Activated naive CD4-positive, alpha-beta T cell treated with anti-CD3 and anti-CD28 coated beads for 36 hours (primary cell): ENCODE results near the gene TFCP2L1. TPM values are rescaled to one million over a fixed set of nuclear protein-coding genes. Genes with fewer than 3 reads are reported as not detected.

Source experiments
- CTCF ChIA-PET: fragments of 350-600 bp; sonication (Branson Sonifier 250); formaldehyde crosslinking; loops from one replicate; lab custom pipeline; 2021; ENCODE audit warnings: antibody characterized with exemption; lab: Charles Lee
- DNase-seq: peaks from one replicate; pipeline ENCODE4 v3.0.0-alpha.2; 2020
- H3K27ac Mint-ChIP-seq: one replicate; pipeline ENCODE4 v1.8.0; 2021; ENCODE audit warnings: mild to moderate bottlenecking, mixed read lengths
- H3K27me3 Mint-ChIP-seq: one replicate; pipeline ENCODE4 v1.8.0; 2021; ENCODE audit warnings: low read depth, mixed read lengths
- H3K36me3 Mint-ChIP-seq: one replicate; pipeline ENCODE4 v1.8.0; 2021; ENCODE audit warnings: low read depth, mixed read lengths
- H3K4me1 Mint-ChIP-seq: one replicate; pipeline ENCODE4 v1.8.0; 2021; ENCODE audit warnings: low read depth, mixed read lengths
- H3K4me3 Mint-ChIP-seq: one replicate; pipeline ENCODE4 v1.8.0; 2021; ENCODE audit warnings: mild to moderate bottlenecking, moderate library complexity, mixed read lengths
- H3K9me3 Mint-ChIP-seq: one replicate; pipeline ENCODE4 v1.8.0; 2021; ENCODE audit warnings: mixed read lengths
- intact Hi-C: fragments of 100-400 bp; cut with micrococcal nuclease; formaldehyde crosslinking; loops from one replicate; pipeline ENCODE4 v1.15.1; 2023
- total RNA-seq, 2 experiments: library from RNA; stranded (reverse); gene quantifications; one replicate each; pipeline ENCODE4 v1.2.3, GENCODE V29; 2021

TFCP2L1 gene
- total RNA-seq, 2 experiments from 2014 or later: 0.12 TPM; not detected in 1

GRCh38 chr2:121191191-121192170 lies 93.5 kb downstream of the TFCP2L1 start:
- H3K9me3 Mint-ChIP-seq: no peaks in the 10 kb centered on the region
- no peaks in the 10 kb centered on the region for H3K36me3 Mint-ChIP-seq
- no peaks in the 10 kb centered on the region for H3K4me1 Mint-ChIP-seq
- H3K4me3 Mint-ChIP-seq: no peak overlapping the region
- no peaks in the 10 kb centered on the region for H3K27me3 Mint-ChIP-seq
- CTCF ChIA-PET: no interaction called here
- DNase-seq: no peak
- intact Hi-C loops: no loop called here
- H3K27ac Mint-ChIP-seq: no peak overlapping the region

DNA sequence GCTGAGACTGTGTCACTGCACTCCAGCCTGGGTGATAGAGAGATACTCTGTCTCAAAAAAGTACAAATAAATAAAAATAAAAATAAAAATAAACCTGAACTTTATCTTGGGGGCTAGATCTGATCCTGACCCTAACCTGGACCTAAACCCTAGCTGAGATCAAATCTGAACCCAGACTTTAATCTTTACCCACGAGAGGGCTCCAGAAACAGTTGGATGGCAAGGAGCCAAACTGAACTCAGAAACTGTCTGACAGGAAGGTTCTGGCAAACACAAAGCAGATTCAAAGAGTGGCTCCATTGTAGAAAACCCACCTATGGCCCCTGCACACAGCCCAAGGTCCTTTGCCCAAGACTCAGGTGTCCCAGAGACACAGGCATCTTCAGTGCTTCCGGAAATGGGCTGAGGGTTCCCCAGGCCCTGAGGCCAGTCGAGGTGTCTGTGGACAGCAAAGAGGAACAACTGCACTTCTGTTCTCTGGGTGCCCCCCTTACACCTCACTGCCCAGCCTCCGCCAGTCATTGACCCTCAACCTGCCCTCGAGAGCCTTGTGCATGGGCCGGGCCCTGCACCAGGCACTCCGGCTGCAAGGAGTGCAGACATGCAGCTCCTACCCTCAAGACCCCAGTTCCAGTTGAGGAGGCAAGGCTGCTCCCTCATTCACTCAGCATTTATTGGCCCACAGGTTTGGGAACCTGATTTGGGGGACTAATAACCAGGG lies 95.2 kb downstream of the TFCP2L1 start:
- intact Hi-C loops: no loop called here
- Mint-ChIP-seq H3K9me3 (no peaks in the 10 kb centered on the region), H3K27me3 (no peaks in the 10 kb centered on the region), H3K36me3 (no peaks in the 10 kb centered on the region), H3K27ac (no peak overlapping the region), H3K4me1 (no peaks in the 10 kb centered on the region), H3K4me3 (no peak overlapping the region)
- CTCF ChIA-PET: no interaction called here
- no peak for DNase-seq

DNA sequence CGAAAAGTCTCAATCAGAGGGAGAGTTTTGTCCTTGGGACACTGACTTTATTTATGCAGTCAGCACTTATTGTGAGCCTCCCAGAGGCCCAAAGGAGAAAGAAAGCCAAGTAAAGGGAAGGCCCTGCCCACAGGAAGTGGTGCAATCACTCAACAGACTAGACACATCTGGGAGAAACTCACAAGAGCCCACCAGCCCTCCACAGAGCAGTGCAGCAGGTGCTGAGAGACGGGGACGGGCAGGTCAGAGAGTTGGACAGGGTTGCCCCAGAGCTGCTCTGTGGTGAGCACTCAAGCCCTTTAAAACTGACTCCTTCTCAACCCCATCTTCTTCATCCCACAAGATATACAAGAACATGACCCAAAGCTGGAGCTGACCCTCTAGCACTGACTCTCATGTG lies 96.0 kb downstream of the TFCP2L1 start:
- intact Hi-C loops: no loop called here
- Mint-ChIP-seq H3K9me3 (no peaks in the 10 kb centered on the region), H3K4me3 (no peak overlapping the region), H3K4me1 (no peaks in the 10 kb centered on the region), H3K27me3 (no peaks in the 10 kb centered on the region), H3K36me3 (no peaks in the 10 kb centered on the region), H3K27ac (no peak overlapping the region)
- DNase-seq: no peak
- CTCF ChIA-PET: no interaction called here

DNA sequence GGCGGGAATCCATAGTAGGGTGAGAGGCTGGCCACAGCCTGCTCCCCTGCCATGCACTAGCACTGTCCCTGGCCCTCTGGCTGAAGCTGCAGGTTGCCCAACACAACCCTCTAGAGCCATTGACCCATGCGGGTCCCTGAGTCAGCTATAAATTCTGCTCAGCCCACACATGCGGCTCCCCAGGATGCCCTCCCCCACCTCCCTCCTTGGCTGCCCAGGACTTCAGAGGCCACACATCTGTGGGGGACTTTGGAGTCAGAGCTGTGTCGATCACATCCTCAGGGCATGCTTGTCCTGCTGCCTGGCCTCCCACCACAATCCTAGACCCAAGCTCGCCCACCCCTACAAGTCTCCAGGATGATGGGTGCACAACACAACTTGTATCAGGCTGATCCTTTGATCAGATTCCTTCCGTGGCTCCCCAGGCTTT lies 97.0 kb downstream of the TFCP2L1 start:
- Mint-ChIP-seq H3K27ac (no peak overlapping the region), H3K27me3 (no peaks in the 10 kb centered on the region), H3K9me3 (no peaks in the 10 kb centered on the region), H3K4me3 (no peak overlapping the region), H3K36me3 (no peaks in the 10 kb centered on the region), H3K4me1 (no peaks in the 10 kb centered on the region)
- CTCF ChIA-PET: no interaction called here
- no peak for DNase-seq
- intact Hi-C loops: no loop called here

- intact Hi-C loops: no loop called here
- H3K4me3 Mint-ChIP-seq: no peak overlapping the region
- no peak overlapping the region for H3K27ac Mint-ChIP-seq
- H3K4me1 Mint-ChIP-seq: no peaks in the 10 kb centered on the region
- CTCF ChIA-PET: no interaction called here
- no peaks in the 10 kb centered on the region for H3K27me3 Mint-ChIP-seq
- H3K9me3 Mint-ChIP-seq: no peaks in the 10 kb centered on the region
- H3K36me3 Mint-ChIP-seq: no peaks in the 10 kb centered on the region
- DNase-seq: no peak
These were observed 97.5 kb downstream of the TFCP2L1 start for GRCh38 chr2:121187351-121187981.

GRCh38 chr2:121186261-121186660 lies 98.7 kb downstream of the TFCP2L1 start:
- Mint-ChIP-seq H3K36me3 (no peaks in the 10 kb centered on the region), H3K27me3 (no peaks in the 10 kb centered on the region), H3K4me3 (no peak overlapping the region), H3K27ac (no peak overlapping the region), H3K4me1 (no peaks in the 10 kb centered on the region), H3K9me3 (no peaks in the 10 kb centered on the region)
- CTCF ChIA-PET: interaction anchor here (1.7 kb wide), 1 partner anchor 106 kb away, joined by 3 read pairs; no protein-coding TSS in a partner anchor
- intact Hi-C loops: no loop called here
- no peak for DNase-seq

DNA sequence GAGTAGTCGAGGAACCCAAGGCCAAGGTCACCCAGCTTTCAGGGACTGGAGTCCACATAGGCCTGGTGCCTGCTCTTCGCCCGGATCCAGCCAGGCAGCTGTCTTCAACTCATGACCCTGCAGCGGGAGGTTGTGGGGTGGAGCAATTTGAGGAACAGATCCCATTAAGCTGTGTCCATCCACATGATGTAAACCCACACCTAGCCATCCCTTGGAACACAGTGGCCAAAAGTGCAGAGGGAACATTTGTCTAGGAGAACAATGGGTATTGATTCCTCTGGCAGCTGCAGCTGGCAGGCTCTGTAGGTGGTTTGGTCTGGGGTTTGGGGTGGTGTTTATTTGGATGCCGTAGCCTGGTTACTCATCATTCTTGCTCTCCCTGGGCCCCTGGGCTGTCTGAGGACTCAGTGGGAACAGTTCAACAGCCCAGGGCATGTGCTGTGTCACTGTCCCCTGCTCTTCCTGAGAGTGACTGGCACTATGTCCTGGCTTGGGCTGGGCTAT lies 99.4 kb downstream of the TFCP2L1 start:
- H3K27me3 Mint-ChIP-seq: no peaks in the 10 kb centered on the region
- no peak overlapping the region for H3K4me3 Mint-ChIP-seq
- no peak for DNase-seq
- intact Hi-C loops: no loop called here
- H3K36me3 Mint-ChIP-seq: no peaks in the 10 kb centered on the region
- H3K4me1 Mint-ChIP-seq: no peaks in the 10 kb centered on the region
- H3K9me3 Mint-ChIP-seq: no peaks in the 10 kb centered on the region
- no peak overlapping the region for H3K27ac Mint-ChIP-seq
- CTCF ChIA-PET: interaction anchor here (0.6 to 1.7 kb wide), 3 partner anchors 9 to 895 kb away, joined by 3 to 5 read pairs (median 4); no protein-coding TSS in a partner anchor

GRCh38 chr2:121185111-121185510 lies 99.9 kb downstream of the TFCP2L1 start:
- Mint-ChIP-seq H3K4me3 (no peak overlapping the region), H3K27ac (no peak overlapping the region), H3K4me1 (no peaks in the 10 kb centered on the region), H3K27me3 (no peaks in the 10 kb centered on the region), H3K36me3 (no peaks in the 10 kb centered on the region), H3K9me3 (no peaks in the 10 kb centered on the region)
- no peak for DNase-seq
- CTCF ChIA-PET: interaction anchor here (0.6 to 0.8 kb wide), 2 partner anchors 8 to 895 kb away, joined by 4 to 5 read pairs; no protein-coding TSS in a partner anchor
- intact Hi-C loops: no loop called here

GRCh38 chr2:121184248-121184862 lies 100.6 kb downstream of the TFCP2L1 start:
- H3K4me1 Mint-ChIP-seq: no peaks in the 10 kb centered on the region
- H3K27me3 Mint-ChIP-seq: no peaks in the 10 kb centered on the region
- no peaks in the 10 kb centered on the region for H3K9me3 Mint-ChIP-seq
- H3K36me3 Mint-ChIP-seq: no peaks in the 10 kb centered on the region
- no peak overlapping the region for H3K27ac Mint-ChIP-seq
- DNase-seq: no peak
- intact Hi-C loops: no loop called here
- no peak overlapping the region for H3K4me3 Mint-ChIP-seq
- CTCF ChIA-PET: no interaction called here

GRCh38 chr2:121182520-121182919 lies 102.5 kb downstream of the TFCP2L1 start:
- intact Hi-C loops: no loop called here
- DNase-seq: no peak
- peaks cover 6% of the 10 kb centered on the region for H3K27me3 Mint-ChIP-seq
- no peaks in the 10 kb centered on the region for H3K4me1 Mint-ChIP-seq
- H3K9me3 Mint-ChIP-seq: no peaks in the 10 kb centered on the region
- CTCF ChIA-PET: no interaction called here
- no peak overlapping the region for H3K4me3 Mint-ChIP-seq
- no peaks in the 10 kb centered on the region for H3K36me3 Mint-ChIP-seq
- H3K27ac Mint-ChIP-seq: no peak overlapping the region

DNA sequence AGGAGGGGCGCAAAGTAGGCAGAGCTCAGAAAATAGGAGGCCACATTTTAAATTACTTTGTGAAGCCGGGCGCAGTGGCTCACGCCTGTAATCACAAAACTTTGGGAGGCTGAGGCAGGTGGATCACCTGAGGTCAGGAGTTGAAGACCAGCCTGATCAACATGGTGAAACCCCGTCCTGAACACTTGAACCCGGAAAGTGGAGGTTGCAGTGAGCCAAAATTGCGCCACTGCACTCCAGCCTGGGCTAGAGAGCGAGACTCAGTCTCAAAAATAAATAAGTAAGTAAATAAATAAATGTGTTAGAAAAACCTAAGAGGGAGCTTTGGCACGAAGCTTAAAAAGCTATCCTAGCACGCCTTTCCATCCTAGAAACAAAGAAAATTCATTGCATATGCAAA lies 105.5 kb downstream of the TFCP2L1 start:
- H3K27me3 Mint-ChIP-seq: peaks cover 9% of the 10 kb centered on the region
- H3K36me3 Mint-ChIP-seq: no peaks in the 10 kb centered on the region
- no peaks in the 10 kb centered on the region for H3K4me1 Mint-ChIP-seq
- DNase-seq: no peak
- no peak overlapping the region for H3K27ac Mint-ChIP-seq
- intact Hi-C loops: no loop called here
- no peaks in the 10 kb centered on the region for H3K9me3 Mint-ChIP-seq
- no peak overlapping the region for H3K4me3 Mint-ChIP-seq
- CTCF ChIA-PET: no interaction called here

DNA sequence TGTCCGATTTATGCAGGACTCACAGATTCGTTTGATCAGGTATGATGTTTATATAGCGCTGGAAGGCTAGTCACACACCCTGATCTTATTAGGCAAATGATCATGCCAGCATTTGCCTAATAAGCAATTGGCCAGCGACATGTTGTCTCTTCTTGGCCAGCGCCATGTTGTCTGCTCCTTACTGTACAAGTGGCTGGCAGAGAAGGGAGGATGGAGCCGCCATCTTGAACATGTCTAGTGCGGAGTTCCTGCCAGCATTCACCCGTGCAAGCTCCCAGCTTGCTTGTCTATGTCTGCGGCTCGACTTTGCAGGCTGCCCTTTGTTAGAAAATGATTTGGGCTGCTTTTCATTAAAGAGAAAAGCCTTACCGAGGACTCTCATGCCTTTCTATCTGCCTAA lies 106.3 kb downstream of the TFCP2L1 start:
- CTCF ChIA-PET: no interaction called here
- no peak overlapping the region for H3K27ac Mint-ChIP-seq
- DNase-seq: no peak
- no peaks in the 10 kb centered on the region for H3K9me3 Mint-ChIP-seq
- no peaks in the 10 kb centered on the region for H3K4me1 Mint-ChIP-seq
- intact Hi-C loops: no loop called here
- no peaks in the 10 kb centered on the region for H3K36me3 Mint-ChIP-seq
- no peak overlapping the region for H3K4me3 Mint-ChIP-seq
- peaks cover 9% of the 10 kb centered on the region for H3K27me3 Mint-ChIP-seq
